Keratinocyte (primary cell): Measurements from ENCODE around the gene KLC1. TPM values are rescaled to one million over a fixed set of nuclear protein-coding genes. Genes with fewer than 3 reads are reported as not detected.

Source experiments
- DNase-seq: peaks from one replicate; pipeline ENCODE4 v3.0.0-alpha.2; 2011; ENCODE audit warnings: low read depth, missing footprints, low spot score
- FAIRE-seq: peaks from 2 replicates; lab custom pipeline; 2011; peaks lifted over from hg19 to GRCh38; lab: Jason Lieb, UNC
- H2AFZ ChIP-seq: 2 replicates; pipeline ENCODE4 v1.6.0; 2012; ENCODE audit warnings: low read length, control low read depth, inconsistent platforms; ENCODE audit not compliant: control insufficient read depth
- H3K27ac ChIP-seq: 2 replicates; pipeline ENCODE4 v1.5.1; 2011; ENCODE audit warnings: low read length; ENCODE audit not compliant: control insufficient read depth, insufficient read depth
- H3K27me3 ChIP-seq: 3 replicates; pipeline ENCODE4 v1.6.0; 2011; ENCODE audit warnings: low read length; ENCODE audit not compliant: control insufficient read depth, insufficient read depth; ENCODE audit errors: extremely low read depth
- H3K36me3 ChIP-seq, 2 experiments: 2 replicates in 1 of 2; 3 replicates in 1 of 2; pipeline ENCODE4 v1.5.1; 2011; ENCODE audit warnings: low read length in 2 of 2, mild to moderate bottlenecking in 1 of 2; ENCODE audit not compliant: control insufficient read depth in 2 of 2, insufficient read depth in 2 of 2; ENCODE audit errors: extremely low read depth in 1 of 2
- H3K4me1 ChIP-seq: 3 replicates; pipeline ENCODE4 v1.5.1; 2011; ENCODE audit warnings: low read length; ENCODE audit not compliant: control insufficient read depth, insufficient read depth; ENCODE audit errors: extremely low read depth
- H3K4me2 ChIP-seq: 3 replicates; pipeline ENCODE4 v1.6.0; 2011; ENCODE audit warnings: low read depth, low read length; ENCODE audit not compliant: control insufficient read depth, insufficient read depth; ENCODE audit errors: extremely low read depth
- H3K4me3 ChIP-seq, 3 experiments: fragments of 200-600 bp in 1 of 3; sonication (generic) in 1 of 3; 2 replicates in 2 of 3; 3 replicates in 1 of 3; pipeline ENCODE4 v1.5.1; 2011 to 2016; ENCODE audit warnings: low read length in 3 of 3, mild to moderate bottlenecking in 3 of 3, control low read depth in 2 of 3, inconsistent platforms in 1 of 3, low read depth in 1 of 3, mixed read lengths in 1 of 3, mixed run types in 1 of 3, moderate library complexity in 1 of 3; ENCODE audit not compliant: control insufficient read depth in 2 of 3, insufficient read depth in 2 of 3; ENCODE audit errors: extremely low read depth in 1 of 3
- H3K79me2 ChIP-seq: 2 replicates; pipeline ENCODE4 v1.6.0; 2012; ENCODE audit warnings: low read length; ENCODE audit not compliant: control insufficient read depth, insufficient read depth
- H3K9ac ChIP-seq: 3 replicates; pipeline ENCODE4 v1.6.0; 2011; ENCODE audit warnings: low read length; ENCODE audit not compliant: control insufficient read depth, insufficient read depth; ENCODE audit errors: extremely low read depth
- H3K9me1 ChIP-seq: 3 replicates; pipeline ENCODE4 v1.6.0; 2011; ENCODE audit warnings: low read length; ENCODE audit not compliant: control insufficient read depth, insufficient read depth; ENCODE audit errors: extremely low read depth
- H3K9me3 ChIP-seq: 2 replicates; pipeline ENCODE4 v1.5.1; 2012; ENCODE audit warnings: low read depth, low read length; ENCODE audit not compliant: control insufficient read depth
- H4K20me1 ChIP-seq: 3 replicates; pipeline ENCODE4 v1.6.0; 2011; ENCODE audit warnings: low read length; ENCODE audit not compliant: control insufficient read depth, insufficient read depth; ENCODE audit errors: extremely low read depth
- EZH2 ChIP-seq: IDR thresholded peaks from one replicate; pipeline ENCODE4 v1.6.1; 2012; ENCODE audit warnings: inconsistent platforms, mild to moderate bottlenecking, low read length, moderate library complexity
- dilution Hi-C: fragments of 300-500 bp; cut with MboI; formaldehyde crosslinking; loops from one replicate; pipeline ENCODE4 v1.7.0; 2020; ENCODE audit warnings: low sequenced_read_pairs; ENCODE audit not compliant: extremely low pct_ligation_motif_present
- polyA plus RNA-seq, 5 experiments: library from polyadenylated mRNA; depleted of rRNA in 3 of 5; stranded (reverse) in 3 of 5; stranded (forward) in 1 of 5; unstranded in 1 of 5; fragments of >200 nt; gene quantifications; 1 replicate in 1 of 5; 2 replicates in 3 of 5; 3 replicates in 1 of 5; pipeline versions ENCODE4 v1.2.1 to v1.2.3, GENCODE V29; 2011 to 2012; ENCODE audit warnings: missing spikeins in 2 of 5, low read depth in 1 of 5, low replicate concordance in 1 of 5
- TF ChIP-seq, protein P1 (sequence below), 3 experiments: IDR thresholded peaks in 1 of 3; conservative IDR thresholded peaks in 1 of 3; optimal IDR thresholded peaks in 1 of 3; 2 replicates in 2 of 3; 3 replicates in 1 of 3; pipeline versions ENCODE3 to v1.5.1; 2011; ENCODE audit warnings: low read length in 3 of 3, mild to moderate bottlenecking in 3 of 3, moderate library complexity in 2 of 3, control low read depth in 1 of 3, inconsistent platforms in 1 of 3; ENCODE audit not compliant: insufficient read depth in 2 of 3; ENCODE audit errors: extremely low read depth in 1 of 3

The KLC1 gene
- polyA plus RNA-seq, 1 donor (not counting 4 experiments of a cell fraction or from before 2014, with no cell fraction given): 130 TPM

DNA sequence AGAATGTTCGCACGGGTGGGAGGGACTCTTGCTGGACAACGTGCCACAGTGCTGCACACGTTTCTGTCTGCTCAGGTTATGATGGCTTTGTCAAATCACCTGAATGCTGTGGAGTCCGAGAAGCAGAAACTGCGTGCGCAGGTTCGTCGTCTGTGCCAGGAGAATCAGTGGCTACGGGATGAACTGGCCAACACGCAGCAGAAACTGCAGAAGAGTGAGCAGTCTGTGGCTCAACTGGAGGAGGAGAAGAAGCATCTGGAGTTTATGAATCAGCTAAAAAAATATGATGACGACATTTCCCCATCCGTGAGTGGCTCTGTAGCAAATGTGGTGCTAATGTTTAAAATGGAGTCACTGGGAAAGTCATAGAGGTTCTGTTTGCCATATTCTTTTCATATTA is 28.5 kb downstream of the KLC1 start:
- Histone ChIP-seq H4K20me1 (peaks cover 22% of the 10 kb centered on the region), H3K27me3 (no peaks in the 10 kb centered on the region), H3K36me3 (peaks cover 43 to 44% of the 10 kb centered on the region in 2 experiments), H3K4me2 (no peak overlapping the region), H2AFZ (no peak overlapping the region), H3K9ac (no peak overlapping the region), H3K4me3 (no peak overlapping the region), H3K9me1 (peaks cover 3% of the 10 kb centered on the region), H3K79me2 (peaks cover 72% of the 10 kb centered on the region), H3K27ac (no peak overlapping the region), H3K4me1 (no peaks in the 10 kb centered on the region), H3K9me3 (no peaks in the 10 kb centered on the region)
- no peak for DNase-seq
- FAIRE-seq: no peak
- dilution Hi-C loops: no loop called here
- TF ChIP-seq, protein P1, sequence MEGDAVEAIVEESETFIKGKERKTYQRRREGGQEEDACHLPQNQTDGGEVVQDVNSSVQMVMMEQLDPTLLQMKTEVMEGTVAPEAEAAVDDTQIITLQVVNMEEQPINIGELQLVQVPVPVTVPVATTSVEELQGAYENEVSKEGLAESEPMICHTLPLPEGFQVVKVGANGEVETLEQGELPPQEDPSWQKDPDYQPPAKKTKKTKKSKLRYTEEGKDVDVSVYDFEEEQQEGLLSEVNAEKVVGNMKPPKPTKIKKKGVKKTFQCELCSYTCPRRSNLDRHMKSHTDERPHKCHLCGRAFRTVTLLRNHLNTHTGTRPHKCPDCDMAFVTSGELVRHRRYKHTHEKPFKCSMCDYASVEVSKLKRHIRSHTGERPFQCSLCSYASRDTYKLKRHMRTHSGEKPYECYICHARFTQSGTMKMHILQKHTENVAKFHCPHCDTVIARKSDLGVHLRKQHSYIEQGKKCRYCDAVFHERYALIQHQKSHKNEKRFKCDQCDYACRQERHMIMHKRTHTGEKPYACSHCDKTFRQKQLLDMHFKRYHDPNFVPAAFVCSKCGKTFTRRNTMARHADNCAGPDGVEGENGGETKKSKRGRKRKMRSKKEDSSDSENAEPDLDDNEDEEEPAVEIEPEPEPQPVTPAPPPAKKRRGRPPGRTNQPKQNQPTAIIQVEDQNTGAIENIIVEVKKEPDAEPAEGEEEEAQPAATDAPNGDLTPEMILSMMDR (optimal IDR thresholded peaks at IDR 0.05 in 1 of 3, IDR thresholded peaks at IDR 0.05 in 1 of 3, conservative IDR thresholded peaks at IDR 0.05 in 1 of 3; ENCODE audit: extremely low read depth in 1 of 3, insufficient read depth in 2 of 3, low read length in 3 of 3): no peak
- no peak for TF ChIP-seq EZH2

DNA sequence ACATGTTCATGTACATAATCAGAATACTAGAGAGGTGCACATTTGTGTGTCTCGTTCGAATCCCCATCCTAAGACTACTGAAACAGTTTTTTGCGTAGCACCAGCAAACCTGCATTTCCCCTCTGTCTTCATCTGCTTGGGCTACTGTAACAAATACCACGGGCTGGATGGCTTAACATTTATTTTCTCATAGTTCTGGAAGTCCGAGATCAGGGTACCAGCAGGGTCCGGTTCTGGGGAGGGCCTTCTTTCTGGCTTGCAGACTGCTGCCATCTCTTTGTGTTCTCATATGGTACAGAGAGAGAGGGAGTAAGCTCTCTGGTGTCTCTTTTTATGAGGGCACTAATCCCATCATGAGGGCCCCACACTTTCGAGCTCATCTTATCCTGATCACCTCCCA is 30.6 kb downstream of the KLC1 start:
- H3K9me3 ChIP-seq: no peaks in the 10 kb centered on the region
- H3K79me2 ChIP-seq: peaks cover 64% of the 10 kb centered on the region
- no peak overlapping the region for H3K27ac ChIP-seq
- H2AFZ ChIP-seq: no peak overlapping the region
- H3K4me2 ChIP-seq: no peak overlapping the region
- dilution Hi-C loops: no loop called here
- no peak for TF ChIP-seq EZH2
- TF ChIP-seq, protein P1 (optimal IDR thresholded peaks at IDR 0.05 in 1 of 3, IDR thresholded peaks at IDR 0.05 in 1 of 3, conservative IDR thresholded peaks at IDR 0.05 in 1 of 3; ENCODE audit: extremely low read depth in 1 of 3, insufficient read depth in 2 of 3, low read length in 3 of 3): no peak
- FAIRE-seq (no peak), DNase-seq (no peak)
- no peak overlapping the region for H3K9ac ChIP-seq
- H3K9me1 ChIP-seq: peaks cover 3% of the 10 kb centered on the region
- peaks cover 41 to 52% of the 10 kb centered on the region in 2 experiments for H3K36me3 ChIP-seq
- no peak overlapping the region for H3K4me3 ChIP-seq
- H3K4me1 ChIP-seq: no peaks in the 10 kb centered on the region
- H4K20me1 ChIP-seq: peaks cover 12% of the 10 kb centered on the region
- no peaks in the 10 kb centered on the region for H3K27me3 ChIP-seq
